Measurements from ENCODE around the gene TRIP13.
"Not testable (repeated sequence)": the region's sequence is repeated elsewhere in the genome, so short reads cannot be mapped to it uniquely, and the experiment has no call there.

TRIP13 gene

GRCh38 chr5:893137-893506 lies 438 bp downstream of the TRIP13 start:
- ATAC-seq, result no peak

- no peak for ATAC-seq
Measured at GRCh38 chr5:893711-894110, 1.0 kb downstream of the TRIP13 start.

GRCh38 chr5:900781-901180 lies 8.1 kb downstream of the TRIP13 start:
- peak; percentile 17 to 71 for ATAC-seq

- ATAC-seq, result no peak
Measured at GRCh38 chr5:902129-902916, 9.6 kb downstream of the TRIP13 start.

GRCh38 chr5:903756-904096 lies 11.0 kb downstream of the TRIP13 start:
- ATAC-seq, result no peak

- no peak for ATAC-seq
Measured at GRCh38 chr5:905139-905642, 12.5 kb downstream of the TRIP13 start.

- no peak for ATAC-seq
Measured at GRCh38 chr5:907366-907910, 14.8 kb downstream of the TRIP13 start.

- no peak for ATAC-seq
Measured at GRCh38 chr5:908172-908571, 15.5 kb downstream of the TRIP13 start.

- ATAC-seq, result no peak
Measured at GRCh38 chr5:909086-909485, 16.4 kb downstream of the TRIP13 start.

- no peak for ATAC-seq
Measured at GRCh38 chr5:909994-910768, 17.5 kb downstream of the TRIP13 start.

GRCh38 chr5:910769-911160 lies 18.1 kb downstream of the TRIP13 start:
- no peak for ATAC-seq

GRCh38 chr5:911601-912000 lies 18.9 kb downstream of the TRIP13 start:
- ATAC-seq, result no peak

- peak; percentile 94 for ATAC-seq
Measured at GRCh38 chr5:912280-913091, 19.8 kb downstream of the TRIP13 start.

GRCh38 chr5:914174-914573 lies 21.5 kb downstream of the TRIP13 start:
- no peak for ATAC-seq

- ATAC-seq, result no peak
Measured at GRCh38 chr5:914612-915011, 21.9 kb downstream of the TRIP13 start.

- ATAC-seq, result not testable (repeated sequence)
Measured at GRCh38 chr5:915346-915745, 22.7 kb downstream of the TRIP13 start.

- no peak for ATAC-seq
Measured at GRCh38 chr5:915946-916345, 23.3 kb downstream of the TRIP13 start.

GRCh38 chr5:916441-917293 lies 24.0 kb downstream of the TRIP13 start:
- no peak for ATAC-seq

GRCh38 chr5:918717-919116 lies 26.0 kb downstream of the TRIP13 start:
- not testable (repeated sequence) for ATAC-seq

GRCh38 chr5:919356-920000 lies 26.8 kb downstream of the TRIP13 start:
- ATAC-seq, result no peak

GRCh38 chr5:920321-920720 lies 27.6 kb downstream of the TRIP13 start:
- ATAC-seq, result no peak
